ENCODE results near the gene FAM234A. TPM values are rescaled to one million over a fixed set of nuclear protein-coding genes. Genes with fewer than 3 reads are reported as not detected.

FAM234A gene
- polyA plus RNA-seq, 2 donors = 35.9 to 39.6 TPM

- WGBS, 2 donors = 84 to 89% methylated on average over 25 of the region's 25 CpGs
- Histone ChIP-seq H3K4me3 (ENCODE audit: low read depth in 1 of 2, low read length in 2 of 2) (no peak overlapping the region), H3K9me3 (ENCODE audit: control insufficient read depth in 2 of 2, insufficient read depth in 1 of 2, low read depth in 1 of 2, low read length in 1 of 2) (no peaks in the 10 kb centered on the region), H3K27ac (ENCODE audit: low read depth in 2 of 2, low read length in 1 of 2) (no peak overlapping the region), H3K4me1 (ENCODE audit: control insufficient read depth in 2 of 2, insufficient read depth in 2 of 2, low read length in 1 of 2) (no peaks in the 10 kb centered on the region), H3K27me3 (ENCODE audit: control insufficient read depth in 1 of 2, insufficient read depth in 2 of 2, low read length in 2 of 2) (no peaks in the 10 kb centered on the region), H3K36me3 (ENCODE audit: control insufficient read depth in 2 of 2, insufficient read depth in 2 of 2, low read length in 1 of 2) (peaks cover 17 to 68% of the 10 kb centered on the region in 2 donors)
Observed at GRCh38 chr16:290015-290680, 55.5 kb downstream of the FAM234A start.

GRCh38 chr16:290681-291405 is 56.2 kb downstream of the FAM234A start:
- H3K36me3 ChIP-seq (ENCODE audit: control insufficient read depth in 2 of 2, insufficient read depth in 2 of 2, low read length in 1 of 2) = peaks cover 17 to 68% of the 10 kb centered on the region in 2 donors

GRCh38 chr16:291539-291938 is 56.9 kb downstream of the FAM234A start:
- H3K9me3 ChIP-seq (ENCODE audit: control insufficient read depth in 2 of 2, insufficient read depth in 1 of 2, low read depth in 1 of 2, low read length in 1 of 2) = no peaks in the 10 kb centered on the region
- H3K4me3 ChIP-seq (ENCODE audit: low read depth in 1 of 2, low read length in 2 of 2) = no peak overlapping the region
- H3K36me3 ChIP-seq (ENCODE audit: control insufficient read depth in 2 of 2, insufficient read depth in 2 of 2, low read length in 1 of 2) = peaks cover 17 to 71% of the 10 kb centered on the region in 2 donors
- H3K27me3 ChIP-seq (ENCODE audit: control insufficient read depth in 1 of 2, insufficient read depth in 2 of 2, low read length in 2 of 2) = no peaks in the 10 kb centered on the region
- H3K27ac ChIP-seq (ENCODE audit: low read depth in 2 of 2, low read length in 1 of 2) = no peak overlapping the region
- WGBS, 2 donors = 91 to 95% methylated on average over 17 of the region's 17 CpGs
- no peaks in the 10 kb centered on the region for H3K4me1 ChIP-seq (ENCODE audit: control insufficient read depth in 2 of 2, insufficient read depth in 2 of 2, low read length in 1 of 2)

More at GRCh38 chr16:290681-291405, 56.2 kb downstream of the FAM234A start:
- H3K9me3 ChIP-seq (ENCODE audit: control insufficient read depth in 2 of 2, insufficient read depth in 1 of 2, low read depth in 1 of 2, low read length in 1 of 2) = no peaks in the 10 kb centered on the region
- 92 to 94% methylated on average over 50 of the region's 50 CpGs for WGBS, 2 donors
- H3K4me3 ChIP-seq (ENCODE audit: low read depth in 1 of 2, low read length in 2 of 2) = no peak overlapping the region
- H3K4me1 ChIP-seq (ENCODE audit: control insufficient read depth in 2 of 2, insufficient read depth in 2 of 2, low read length in 1 of 2) = no peaks in the 10 kb centered on the region
- no peak overlapping the region for H3K27ac ChIP-seq (ENCODE audit: low read depth in 2 of 2, low read length in 1 of 2)
- no peaks in the 10 kb centered on the region for H3K27me3 ChIP-seq (ENCODE audit: control insufficient read depth in 1 of 2, insufficient read depth in 2 of 2, low read length in 2 of 2)

DNA sequence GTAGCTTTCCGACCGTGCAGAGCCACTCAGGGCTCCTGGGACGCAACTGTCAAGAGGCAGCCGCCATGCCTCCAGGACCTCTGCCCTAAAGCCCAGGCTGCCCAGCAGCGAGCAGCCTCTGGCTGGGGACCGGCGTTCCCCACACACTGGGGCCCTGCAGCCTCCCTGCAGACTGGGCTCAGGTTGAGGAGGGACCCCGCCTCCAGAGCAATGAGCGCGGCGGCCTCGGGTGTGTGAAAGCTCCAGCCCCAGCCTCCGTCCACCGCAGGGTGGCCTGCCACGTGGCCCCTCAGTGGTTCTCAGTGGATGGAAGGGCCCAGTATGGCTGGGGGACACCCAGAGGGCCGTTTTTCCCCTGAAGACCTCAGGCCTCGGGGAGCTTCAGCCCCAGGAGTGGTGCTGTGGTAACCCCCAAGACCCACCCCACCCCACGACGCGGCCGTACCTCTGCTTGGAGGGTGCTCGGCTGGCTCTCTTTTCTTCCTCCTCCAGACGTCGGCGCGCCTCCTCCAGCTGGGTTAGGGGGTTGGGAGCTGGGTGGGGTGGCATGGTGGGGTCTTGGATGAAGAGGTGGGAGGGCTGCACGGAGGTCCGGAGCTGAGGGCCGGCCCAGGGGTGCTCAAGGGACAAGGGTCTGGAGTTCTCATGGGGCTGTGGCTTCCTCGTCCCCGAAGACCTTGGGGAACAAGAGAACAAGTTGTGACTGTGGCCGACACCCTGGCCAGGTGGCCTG is 58.6 kb downstream of the FAM234A start:
- Histone ChIP-seq H3K36me3 (ENCODE audit: control insufficient read depth in 2 of 2, insufficient read depth in 2 of 2, low read length in 1 of 2) (peaks cover 15 to 75% of the 10 kb centered on the region in 2 donors), H3K9me3 (ENCODE audit: control insufficient read depth in 2 of 2, insufficient read depth in 1 of 2, low read depth in 1 of 2, low read length in 1 of 2) (no peaks in the 10 kb centered on the region), H3K27me3 (ENCODE audit: control insufficient read depth in 1 of 2, insufficient read depth in 2 of 2, low read length in 2 of 2) (no peaks in the 10 kb centered on the region), H3K4me1 (ENCODE audit: control insufficient read depth in 2 of 2, insufficient read depth in 2 of 2, low read length in 1 of 2) (no peaks in the 10 kb centered on the region), H3K27ac (ENCODE audit: low read depth in 2 of 2, low read length in 1 of 2) (no peak overlapping the region), H3K4me3 (ENCODE audit: low read depth in 1 of 2, low read length in 2 of 2) (no peak overlapping the region)
- 92 to 94% methylated on average over 25 to 32 of the region's 32 CpGs for WGBS, 2 donors

GRCh38 chr16:296276-296675 is 61.7 kb downstream of the FAM234A start:
- H3K27ac ChIP-seq (ENCODE audit: low read depth in 2 of 2, low read length in 1 of 2) = no peak overlapping the region
- 96 to 98% methylated on average over 14 of the region's 14 CpGs for WGBS, 2 donors
- H3K36me3 ChIP-seq (ENCODE audit: control insufficient read depth in 2 of 2, insufficient read depth in 2 of 2, low read length in 1 of 2) = peaks cover 6 to 46% of the 10 kb centered on the region in 2 donors
- no peak overlapping the region for H3K4me3 ChIP-seq (ENCODE audit: low read depth in 1 of 2, low read length in 2 of 2)
- no peaks in the 10 kb centered on the region for H3K9me3 ChIP-seq (ENCODE audit: control insufficient read depth in 2 of 2, insufficient read depth in 1 of 2, low read depth in 1 of 2, low read length in 1 of 2)
- H3K4me1 ChIP-seq (ENCODE audit: control insufficient read depth in 2 of 2, insufficient read depth in 2 of 2, low read length in 1 of 2) = no peaks in the 10 kb centered on the region
- H3K27me3 ChIP-seq (ENCODE audit: control insufficient read depth in 1 of 2, insufficient read depth in 2 of 2, low read length in 2 of 2) = no peaks in the 10 kb centered on the region

DNA sequence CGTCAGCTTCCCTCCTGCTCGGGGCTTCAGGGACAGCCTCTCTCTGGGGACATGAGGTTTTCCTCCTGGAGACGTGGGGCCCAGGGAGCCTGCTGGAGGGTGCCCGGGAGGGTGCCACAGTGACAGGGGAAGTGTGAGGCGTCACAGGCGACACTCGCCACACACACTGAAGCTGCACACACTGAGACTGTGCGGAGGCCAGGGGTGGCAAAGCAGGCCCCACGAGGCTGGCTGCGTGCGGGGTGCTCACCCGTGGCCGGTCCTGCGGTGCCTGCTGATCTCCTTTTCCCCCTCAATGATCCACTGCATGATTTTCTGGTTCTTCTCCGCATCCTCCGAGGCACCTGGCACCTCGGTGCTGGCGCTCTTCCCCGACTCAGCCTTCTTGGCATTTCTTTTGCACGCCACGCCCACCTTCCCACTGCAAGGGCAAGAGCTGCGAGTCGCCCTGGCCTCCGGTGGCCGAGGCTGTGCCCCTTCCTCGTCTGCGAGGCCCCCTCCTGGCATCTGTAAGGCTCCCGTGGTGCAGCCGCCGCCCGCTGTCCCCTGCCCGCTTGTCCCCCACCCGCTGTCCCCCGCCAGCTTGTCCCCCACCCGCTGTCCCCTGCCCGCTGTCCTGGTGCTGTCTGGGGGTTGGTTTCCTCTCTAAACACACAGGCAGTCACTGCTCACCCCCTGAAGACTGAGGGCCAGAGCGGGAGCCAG is 62.3 kb downstream of the FAM234A start:
- no peaks in the 10 kb centered on the region for H3K4me1 ChIP-seq (ENCODE audit: control insufficient read depth in 2 of 2, insufficient read depth in 2 of 2, low read length in 1 of 2)
- H3K9me3 ChIP-seq (ENCODE audit: control insufficient read depth in 2 of 2, insufficient read depth in 1 of 2, low read depth in 1 of 2, low read length in 1 of 2) = no peaks in the 10 kb centered on the region
- H3K4me3 ChIP-seq (ENCODE audit: low read depth in 1 of 2, low read length in 2 of 2) = no peak overlapping the region
- 82 to 85% methylated on average over 36 to 37 of the region's 37 CpGs for WGBS, 2 donors
- H3K27ac ChIP-seq (ENCODE audit: low read depth in 2 of 2, low read length in 1 of 2) = no peak overlapping the region
- H3K36me3 ChIP-seq (ENCODE audit: control insufficient read depth in 2 of 2, insufficient read depth in 2 of 2, low read length in 1 of 2) = peaks cover 6 to 44% of the 10 kb centered on the region in 2 donors
- no peaks in the 10 kb centered on the region for H3K27me3 ChIP-seq (ENCODE audit: control insufficient read depth in 1 of 2, insufficient read depth in 2 of 2, low read length in 2 of 2)

DNA sequence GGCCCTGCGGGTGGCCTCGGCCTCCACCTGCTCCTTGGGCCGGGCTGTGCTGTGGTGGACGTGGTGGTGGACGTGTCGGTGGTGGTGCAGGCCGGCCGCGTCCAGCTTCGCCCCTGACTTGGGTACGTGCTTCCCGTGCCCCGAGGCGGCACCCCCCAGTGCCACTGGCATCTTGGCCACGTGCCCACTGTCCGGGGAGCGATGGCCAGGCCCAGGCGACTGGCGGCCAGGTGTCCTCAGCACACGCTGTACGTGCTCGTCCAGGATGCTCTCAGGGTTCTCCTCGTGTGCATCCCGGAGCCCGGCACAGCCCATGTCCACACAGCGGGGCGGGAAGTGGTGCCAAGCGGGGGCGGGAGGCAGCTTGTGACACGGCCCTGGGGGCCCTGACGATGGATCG is 63.2 kb downstream of the FAM234A start:
- Histone ChIP-seq H3K27ac (ENCODE audit: low read depth in 2 of 2, low read length in 1 of 2) (no peak overlapping the region), H3K4me3 (ENCODE audit: low read depth in 1 of 2, low read length in 2 of 2) (no peak overlapping the region), H3K36me3 (ENCODE audit: control insufficient read depth in 2 of 2, insufficient read depth in 2 of 2, low read length in 1 of 2) (peaks cover 0 to 41% of the 10 kb centered on the region in 2 donors), H3K27me3 (ENCODE audit: control insufficient read depth in 1 of 2, insufficient read depth in 2 of 2, low read length in 2 of 2) (no peaks in the 10 kb centered on the region), H3K9me3 (ENCODE audit: control insufficient read depth in 2 of 2, insufficient read depth in 1 of 2, low read depth in 1 of 2, low read length in 1 of 2) (no peaks in the 10 kb centered on the region), H3K4me1 (ENCODE audit: control insufficient read depth in 2 of 2, insufficient read depth in 2 of 2, low read length in 1 of 2) (no peaks in the 10 kb centered on the region)
- 93 to 94% methylated on average over 28 to 32 of the region's 32 CpGs for WGBS, 2 donors

DNA sequence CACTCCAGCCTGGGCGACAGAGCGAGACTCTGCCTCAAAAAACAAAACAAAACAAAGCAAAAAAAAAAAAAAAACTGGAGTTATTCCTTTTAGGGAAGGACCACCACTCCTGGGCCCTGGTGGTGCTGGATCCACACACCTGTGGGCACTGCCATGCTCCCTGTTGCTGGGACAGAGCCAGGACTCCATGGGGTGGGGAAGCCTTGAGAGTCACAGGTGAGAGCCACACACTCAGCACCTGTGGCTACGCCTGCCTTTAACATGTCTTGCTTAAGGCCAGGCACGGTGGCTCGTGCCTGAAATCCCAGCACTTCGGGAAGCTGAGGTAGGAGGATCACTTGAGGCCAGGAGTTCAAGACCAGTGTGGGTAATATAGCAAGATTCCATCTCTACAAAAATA is 66.6 kb downstream of the FAM234A start:
- Histone ChIP-seq H3K9me3 (ENCODE audit: control insufficient read depth in 2 of 2, insufficient read depth in 1 of 2, low read depth in 1 of 2, low read length in 1 of 2) (no peaks in the 10 kb centered on the region), H3K4me1 (ENCODE audit: control insufficient read depth in 2 of 2, insufficient read depth in 2 of 2, low read length in 1 of 2) (peaks cover 0 to under 1% of the 10 kb centered on the region in 2 donors), H3K27ac (ENCODE audit: low read depth in 2 of 2, low read length in 1 of 2) (no peak overlapping the region), H3K27me3 (ENCODE audit: control insufficient read depth in 1 of 2, insufficient read depth in 2 of 2, low read length in 2 of 2) (no peaks in the 10 kb centered on the region), H3K36me3 (ENCODE audit: control insufficient read depth in 2 of 2, insufficient read depth in 2 of 2, low read length in 1 of 2) (peaks cover 0 to 40% of the 10 kb centered on the region in 2 donors), H3K4me3 (ENCODE audit: low read depth in 1 of 2, low read length in 2 of 2) (no peak overlapping the region)
- WGBS, 2 donors = 81 to 93% methylated on average over 4 to 6 of the region's 6 CpGs

DNA sequence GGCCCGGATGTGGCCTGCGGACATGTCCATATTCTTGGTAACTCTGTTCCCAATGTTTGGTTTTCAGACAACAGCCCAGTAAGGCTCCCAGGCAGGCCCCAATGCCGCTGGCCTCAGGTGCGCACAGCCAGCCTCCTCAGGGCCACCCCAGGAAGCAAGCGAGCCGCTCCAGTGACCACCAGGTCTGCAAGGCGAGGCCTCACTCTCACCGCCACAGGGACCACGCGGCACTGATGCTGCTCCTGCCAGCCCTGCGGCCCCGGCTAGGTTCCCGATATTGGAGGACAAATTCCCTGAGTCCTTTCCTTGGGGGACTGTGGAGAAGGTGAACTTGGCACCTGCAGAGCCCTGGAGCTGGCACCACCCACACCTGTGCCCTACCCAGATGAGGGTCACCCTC is 67.3 kb downstream of the FAM234A start:
- H3K27ac ChIP-seq (ENCODE audit: low read depth in 2 of 2, low read length in 1 of 2) = no peak overlapping the region
- H3K4me1 ChIP-seq (ENCODE audit: control insufficient read depth in 2 of 2, insufficient read depth in 2 of 2, low read length in 1 of 2) = peaks cover 0 to 3% of the 10 kb centered on the region in 2 donors
- no peak overlapping the region for H3K4me3 ChIP-seq (ENCODE audit: low read depth in 1 of 2, low read length in 2 of 2)
- H3K36me3 ChIP-seq (ENCODE audit: control insufficient read depth in 2 of 2, insufficient read depth in 2 of 2, low read length in 1 of 2) = peaks cover 0 to 40% of the 10 kb centered on the region in 2 donors
- no peaks in the 10 kb centered on the region for H3K9me3 ChIP-seq (ENCODE audit: control insufficient read depth in 2 of 2, insufficient read depth in 1 of 2, low read depth in 1 of 2, low read length in 1 of 2)
- no peaks in the 10 kb centered on the region for H3K27me3 ChIP-seq (ENCODE audit: control insufficient read depth in 1 of 2, insufficient read depth in 2 of 2, low read length in 2 of 2)
- 95% methylated on average over 13 of the region's 13 CpGs for WGBS, 2 donors

All from esophagus (tissue), 2 donors.